HCT116 (cell line): ENCODE measurements around the gene PEX6. TPM values are rescaled to one million over a fixed set of nuclear protein-coding genes. Genes with fewer than 3 reads are reported as not detected.

Experiments used
- ATAC-seq: fragments of 200-7000 bp; cut with Tn5 transposase; 2 replicates; pipeline ENCODE4 v1.9.1; 2020; ENCODE audit warnings: mild to moderate bottlenecking, moderate library complexity
- BruUV-seq: library from RNA; stranded (reverse); fragments of 400-500 nt; replicated peaks from 2 replicates; lab custom pipeline; 2021; lab: Mats Ljungman, UMichigan
- CTCF ChIA-PET: fragments of 300-600 bp; sonication (Branson Sonifier 250); formaldehyde crosslinking; loops from one replicate; lab custom pipeline; 2021; ENCODE audit warnings: antibody characterized with exemption; lab: Charles Lee
- POLR2A ChIA-PET: fragments of 300-600, 350-600 bp; sonication (Branson Sonifier 250); formaldehyde crosslinking; loops from one replicate; lab custom pipeline; 2021; ENCODE audit warnings: antibody characterized with exemption; lab: Charles Lee
- RAD21 ChIA-PET, 2 experiments: fragments of 300-600 bp; sonication (Branson Sonifier 250); formaldehyde crosslinking; loops; one replicate each; lab custom pipeline; 2023; ENCODE audit warnings: low total read pairs in 2 of 2; ENCODE audit not compliant: uncharacterized antibody in 2 of 2, unreplicated experiment in 2 of 2, low non-redundant PET in 1 of 2; lab: Charles Lee
- DNase-seq: peaks from one replicate; pipeline ENCODE4 v3.0.0-alpha.2; 2010; ENCODE audit warnings: low read depth, low spot score
- H2AFZ ChIP-seq: fragments of 200-600 bp; shearing (Covaris generic), sonication (generic); 2 replicates; pipeline ENCODE4 v1.6.1; 2017; ENCODE audit warnings: low read depth, mixed run types, mixed read lengths, antibody characterized with exemption, low read length; ENCODE audit not compliant: poor library complexity, severe bottlenecking
- H3K27ac ChIP-seq: 2 replicates; pipeline ENCODE4 v1.5.1; 2012; ENCODE audit warnings: low read depth, low read length
- H3K27me3 ChIP-seq: fragments of 200-600 bp; sonication (generic); 2 replicates; pipeline ENCODE4 v1.6.1; 2016; ENCODE audit warnings: mixed run types, low read length, mixed read lengths; ENCODE audit not compliant: insufficient read depth
- H3K36me3 ChIP-seq, 2 experiments: fragments of 200-500 bp in 1 of 2; fragments of 200-600 bp in 1 of 2; sonication (Bioruptor generic) in 1 of 2; sonication (generic) in 1 of 2; 2 replicates each; pipeline versions ENCODE4 v1.5.1 to v1.6.1; 2014 to 2016; ENCODE audit warnings: low read length in 2 of 2, inconsistent platforms in 1 of 2, mixed read lengths in 1 of 2, mixed run types in 1 of 2; ENCODE audit not compliant: insufficient read depth in 2 of 2, control insufficient read depth in 1 of 2
- H3K4me1 ChIP-seq, 2 experiments: fragments of 200-600 bp in 1 of 2; sonication (generic) in 1 of 2; 2 replicates each; pipeline versions ENCODE4 v1.5.1 to v1.6.1; 2012 to 2017; ENCODE audit warnings: low read length in 2 of 2, inconsistent platforms in 1 of 2, mild to moderate bottlenecking in 1 of 2, mixed read lengths in 1 of 2, mixed run types in 1 of 2, moderate library complexity in 1 of 2; ENCODE audit not compliant: insufficient read depth in 2 of 2, control insufficient read depth in 1 of 2
- H3K4me2 ChIP-seq: fragments of 200-600 bp; sonication (generic); 2 replicates; pipeline ENCODE4 v1.6.1; 2017; ENCODE audit warnings: mixed run types, low read length, mixed read lengths
- H3K4me3 ChIP-seq, 2 experiments: fragments of 200-600 bp in 1 of 2; sonication (generic) in 1 of 2; replicated peaks in 1 of 2; 2 replicates each; pipeline ENCODE4 v1.5.1; 2011 to 2016; ENCODE audit warnings: low read length in 2 of 2, control low read depth in 1 of 2, low read depth in 1 of 2, mild to moderate bottlenecking in 1 of 2, mixed read lengths in 1 of 2, mixed run types in 1 of 2
- H3K79me2 ChIP-seq: fragments of 200-600 bp; sonication (generic); 2 replicates; pipeline ENCODE4 v1.6.1; 2017; ENCODE audit warnings: mild to moderate bottlenecking, mixed run types, low read length, moderate library complexity, mixed read lengths; ENCODE audit not compliant: insufficient read depth
- H3K9ac ChIP-seq: fragments of 200-600 bp; sonication (generic); 2 replicates; pipeline ENCODE4 v1.6.1; 2016; ENCODE audit warnings: low read length, mixed read lengths
- H3K9me2 ChIP-seq: fragments of 200-600 bp; sonication (generic), shearing (Covaris generic); 2 replicates; pipeline ENCODE4 v1.6.1; 2017; ENCODE audit warnings: mixed run types, mild to moderate bottlenecking, moderate library complexity; ENCODE audit not compliant: insufficient read depth
- H3K9me3 ChIP-seq, 2 experiments: fragments of 200-500 bp in 1 of 2; fragments of 200-600 bp in 1 of 2; sonication (Bioruptor generic) in 1 of 2; sonication (generic) in 1 of 2; 2 replicates each; pipeline ENCODE4 v1.6.1; 2014 to 2017; ENCODE audit warnings: low read length in 2 of 2, mixed read lengths in 2 of 2, inconsistent platforms in 1 of 2, low read depth in 1 of 2, mild to moderate bottlenecking in 1 of 2, mixed run types in 1 of 2, moderate library complexity in 1 of 2; ENCODE audit not compliant: control insufficient read depth in 1 of 2, insufficient read depth in 1 of 2
- H4K20me1 ChIP-seq: fragments of 200-600 bp; sonication (generic), shearing (Covaris generic); 2 replicates; pipeline ENCODE4 v1.6.1; 2017; ENCODE audit warnings: mixed run types, mild to moderate bottlenecking, moderate library complexity; ENCODE audit not compliant: insufficient read depth
- CBX3 ChIP-seq: IDR thresholded peaks from 2 replicates; pipeline ENCODE4 v1.6.1; 2012; ENCODE audit warnings: low read depth
- CTCF ChIP-seq, 3 experiments: fragments of 200-600 bp in 1 of 3; sonication (generic) in 1 of 3; IDR thresholded peaks in 2 of 3; conservative IDR thresholded peaks in 1 of 3; 2 replicates each; pipeline ENCODE4 v1.5.1; 2012 to 2017; ENCODE audit warnings: low read depth in 2 of 3, low read length in 2 of 3, antibody characterized with exemption in 1 of 3, borderline replicate concordance in 1 of 3, control low read depth in 1 of 3, mild to moderate bottlenecking in 1 of 3, mixed read lengths in 1 of 3, mixed run types in 1 of 3, moderate library complexity in 1 of 3; ENCODE audit not compliant: insufficient read depth in 1 of 3
- EZH2 ChIP-seq: fragments of 200-600 bp; sonication (generic); IDR thresholded peaks from 2 replicates; pipeline ENCODE4 v1.6.1; 2017; ENCODE audit warnings: antibody characterized with exemption, mixed run types
- EZH2phosphoT487 ChIP-seq: fragments of 200-600 bp; IDR thresholded peaks from 2 replicates; pipeline ENCODE4 v1.6.1; 2018; ENCODE audit warnings: antibody characterized with exemption, borderline replicate concordance
- FOSL1 ChIP-seq: IDR thresholded peaks from 2 replicates; pipeline ENCODE4 v1.6.1; 2012; ENCODE audit warnings: low read depth
- JUND ChIP-seq: IDR thresholded peaks from 2 replicates; pipeline ENCODE4 v1.6.1; 2012
- MAX ChIP-seq: IDR thresholded peaks from 2 replicates; pipeline ENCODE4 v1.6.1; 2012
- POLR2A ChIP-seq: IDR thresholded peaks from 2 replicates; pipeline ENCODE4 v1.7.0; 2011; ENCODE audit warnings: borderline replicate concordance; ENCODE audit not compliant: insufficient read depth, insufficient read length; ENCODE audit errors: extremely low read depth
- POLR2AphosphoS5 ChIP-seq: IDR thresholded peaks from 2 replicates; pipeline ENCODE4 v1.6.1; 2011; ENCODE audit warnings: mild to moderate bottlenecking, low read depth, low read length, moderate library complexity
- RAD21 ChIP-seq: IDR thresholded peaks from 2 replicates; pipeline ENCODE4 v1.6.1; 2012; ENCODE audit warnings: low read depth, mild to moderate bottlenecking
- SP1 ChIP-seq: IDR thresholded peaks from 2 replicates; pipeline ENCODE4 v1.6.1; 2012; ENCODE audit warnings: low read depth
- SRF ChIP-seq: IDR thresholded peaks from 2 replicates; pipeline ENCODE4 v1.6.1; 2012; ENCODE audit warnings: low read depth
- TCF7L2 ChIP-seq: IDR thresholded peaks from 2 replicates; pipeline ENCODE4 v1.7.0; 2011; ENCODE audit warnings: borderline replicate concordance, inconsistent platforms; ENCODE audit not compliant: insufficient read depth, insufficient read length; ENCODE audit errors: extremely low read depth
- YY1 ChIP-seq: IDR thresholded peaks from 2 replicates; pipeline ENCODE4 v1.6.1; 2011; ENCODE audit warnings: low read length, low read depth, moderate library complexity, mild to moderate bottlenecking; ENCODE audit not compliant: insufficient replicate concordance; ENCODE audit errors: extremely low read depth
- ZNF274 ChIP-seq: fragments of 200-500 bp; sonication (Bioruptor generic); IDR thresholded peaks from 2 replicates; pipeline ENCODE4 v1.6.1; 2014; ENCODE audit warnings: mild to moderate bottlenecking, low read depth, low read length, inconsistent platforms
- intact Hi-C: fragments of 100-400 bp; cut with micrococcal nuclease; formaldehyde crosslinking; loops from 2 replicates; pipeline ENCODE4 v1.10.0; 2022
- total RNA-seq: library from RNA; stranded (reverse); gene quantifications from one replicate; pipeline ENCODE4 v1.2.1, GENCODE V29; 2021; ENCODE audit not compliant: unreplicated experiment

PEX6 gene
- total RNA-seq, 1 experiment from 2014 or later = 21.4 TPM

- peak; percentile 82 for TF ChIP-seq MAX
- TF ChIP-seq SP1 = peak; percentile 25; the same call in 1 of the 2 replicates
- no peak for TF ChIP-seq FOSL1
- TF ChIP-seq POLR2AphosphoS5 = peak; percentile 93
- TF ChIP-seq RAD21 = no peak
- TF ChIP-seq SRF = no peak; the same call in 1 of the 2 replicates
- TF ChIP-seq EZH2phosphoT487 = no peak
- no peak for TF ChIP-seq JUND
- TF ChIP-seq YY1 = peak; percentile 75
- peak; percentile 23 for TF ChIP-seq TCF7L2
- no peak for TF ChIP-seq ZNF274
Observed at GRCh38 chr6:42978839-42979522, at the start of gene PEX6 (continued).

GRCh38 chr6:43026365-43026764 lies 47.4 kb upstream of the PEX6 start:
- no peak overlapping the region for H3K9ac ChIP-seq
- ChIA-PET CTCF (no interaction called here), RAD21 (no interaction called here), POLR2A (no interaction called here)
- H3K27ac ChIP-seq = no peak overlapping the region
- intact Hi-C loops = no loop called here
- peaks cover 37 to 41% of the 10 kb centered on the region in 2 experiments for H3K36me3 ChIP-seq
- no peaks in the 10 kb centered on the region for H3K27me3 ChIP-seq
- peaks cover 5 to 9% of the 10 kb centered on the region in 2 experiments for H3K4me1 ChIP-seq
- no TSS peak for BruUV-seq
- no peaks in the 10 kb centered on the region for H4K20me1 ChIP-seq
- no peaks in the 10 kb centered on the region for H3K9me3 ChIP-seq
- H3K79me2 ChIP-seq = peaks cover 42% of the 10 kb centered on the region
- H3K4me3 ChIP-seq = no peak overlapping the region
- H2AFZ ChIP-seq = no peak overlapping the region
- H3K4me2 ChIP-seq = no peak overlapping the region
- DNase-seq (no peak), ATAC-seq (no peak)
- TF ChIP-seq CTCF (IDR thresholded peaks at IDR 0.05 in 2 of 3, conservative IDR thresholded peaks at IDR 0.05 in 1 of 3; ENCODE audit: borderline replicate concordance in 1 of 3, insufficient read depth in 1 of 3, low read depth in 2 of 3, low read length in 2 of 3) (no peak), CBX3 (no peak), TCF7L2 (no peak), EZH2 (no peak), POLR2A (no peak), SRF (no peak), POLR2AphosphoS5 (no peak), YY1 (no peak)
- H3K9me2 ChIP-seq = no peaks in the 10 kb centered on the region
